GM12892 (cell line): ENCODE measurements around the gene CKS2.

Source experiments
- POLR2A ChIP-seq: IDR thresholded peaks from 2 replicates; pipeline ENCODE4 v1.6.1; 2011; ENCODE audit warnings: low read depth, low read length, control low read depth
- POLR2AphosphoS5 ChIP-seq: IDR thresholded peaks from 2 replicates; pipeline ENCODE4 v1.6.1; 2011; ENCODE audit warnings: low read depth, low read length, control low read depth

- no peak for TF ChIP-seq POLR2AphosphoS5
- TF ChIP-seq POLR2A: no peak
These were observed 31.2 kb downstream of the CKS2 start for GRCh38 chr9:89342213-89342612.
